Activated naive CD4-positive, alpha-beta T cell (primary cell): Measurements from ENCODE around the gene SLC2A13.
"Not testable (repeated sequence)": the region's sequence is repeated elsewhere in the genome, so short reads cannot be mapped to it uniquely, and the experiment has no call there.

Experiments
- DNase-seq, 4 experiments: peaks; one replicate each; lab custom pipeline; 2025; lab: John Stamatoyannopoulos, UW

Gene SLC2A13

GRCh38 chr12:40104461-40105264, 1.2 kb downstream of the SLC2A13 start:
- DNase-seq, result no peak

DNA sequence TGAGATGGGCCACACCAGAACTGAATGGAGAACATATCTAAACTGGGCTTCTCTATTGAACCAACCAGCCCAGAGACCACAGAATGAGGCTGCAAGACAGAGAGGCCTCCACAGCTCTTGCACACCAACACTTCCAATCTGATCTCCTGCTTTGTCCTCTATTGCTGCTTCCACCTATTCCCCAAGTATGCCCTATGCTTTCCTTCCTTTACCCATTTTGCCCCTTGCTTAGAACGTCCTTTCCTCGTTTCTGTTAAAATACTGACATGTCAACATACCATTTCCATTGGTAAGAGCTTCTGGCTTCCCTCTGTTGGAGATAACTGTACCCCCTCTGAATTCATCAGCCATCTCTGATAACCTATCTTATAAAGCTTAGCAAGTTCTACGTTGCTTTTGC, 2.8 kb downstream of the SLC2A13 start:
- DNase-seq, result no peak

DNA sequence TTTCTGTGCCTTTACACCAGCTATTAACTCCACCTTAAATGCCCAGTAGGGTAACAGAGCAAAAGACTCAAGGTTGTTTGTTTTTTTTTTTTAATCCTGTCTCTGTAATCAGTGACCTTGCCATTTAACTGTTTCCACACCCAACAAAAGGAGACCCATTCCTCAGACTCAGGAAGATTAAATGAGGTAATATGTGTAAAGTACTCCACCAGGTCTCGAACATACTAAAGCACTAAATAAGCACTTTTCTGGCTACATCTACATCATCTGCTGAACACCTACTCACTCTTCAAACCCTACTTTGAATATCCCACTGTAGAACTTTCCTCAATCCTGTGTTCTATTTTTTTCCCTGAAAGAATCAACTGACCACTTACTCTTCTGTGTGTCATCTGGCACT, 4.1 kb downstream of the SLC2A13 start:
- no peak for DNase-seq

GRCh38 chr12:40099423-40099853, 6.4 kb downstream of the SLC2A13 start:
- no peak for DNase-seq

DNA sequence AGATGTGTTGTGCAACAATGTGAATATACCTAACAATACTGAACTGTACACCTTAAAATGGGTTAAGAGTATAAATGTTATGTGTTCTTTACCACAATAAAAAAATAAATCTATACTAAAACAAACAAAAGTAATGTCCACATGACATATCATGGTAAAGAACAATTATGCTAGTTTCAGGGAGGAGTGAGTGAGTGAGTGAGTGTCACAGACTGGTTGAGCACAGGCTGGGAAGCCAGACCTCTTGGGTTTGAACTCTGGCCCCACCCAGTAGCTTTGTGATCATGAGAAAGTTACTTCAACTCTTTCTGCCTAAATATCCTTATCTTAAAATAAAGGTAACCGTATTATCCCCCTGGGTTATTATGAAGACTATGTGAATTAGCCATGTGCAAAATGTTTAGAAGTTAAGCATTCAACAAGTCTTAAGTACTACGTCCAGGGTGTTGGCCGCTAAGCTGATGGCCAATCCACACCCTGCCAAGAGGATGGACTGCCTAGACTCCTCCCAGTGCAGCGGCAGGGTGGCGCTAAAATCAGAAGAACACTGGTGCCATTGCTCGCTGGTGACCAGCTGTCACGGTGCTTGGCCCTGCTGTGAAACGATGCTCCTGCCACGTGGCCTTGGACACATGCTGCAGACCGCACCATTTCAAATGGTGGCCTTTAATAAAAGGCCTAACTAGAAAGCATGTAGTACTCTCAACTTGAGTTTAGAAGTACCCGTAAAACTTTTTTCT, 7.3 kb downstream of the SLC2A13 start:
- no peak for DNase-seq

DNA sequence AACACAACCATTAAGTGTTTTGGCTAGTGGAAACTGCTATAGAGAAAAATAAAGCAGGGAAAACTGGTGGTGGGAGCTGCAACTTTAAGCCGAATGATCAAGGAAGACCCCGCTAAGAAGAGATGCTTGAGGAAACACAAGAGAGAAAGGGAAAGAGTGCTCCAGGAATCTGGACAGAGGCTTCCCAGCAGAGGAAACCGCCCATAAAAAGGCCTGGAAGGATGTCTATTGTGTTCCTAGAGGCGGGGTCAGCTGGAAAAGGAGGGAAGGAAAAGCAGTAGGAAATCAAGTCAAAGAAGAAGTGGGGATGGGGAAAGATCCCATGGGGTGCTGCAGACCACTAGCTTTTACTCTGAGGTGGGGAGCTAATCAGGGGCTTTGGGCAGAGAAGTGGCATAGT, 12.4 kb downstream of the SLC2A13 start:
- no peak for DNase-seq

DNA sequence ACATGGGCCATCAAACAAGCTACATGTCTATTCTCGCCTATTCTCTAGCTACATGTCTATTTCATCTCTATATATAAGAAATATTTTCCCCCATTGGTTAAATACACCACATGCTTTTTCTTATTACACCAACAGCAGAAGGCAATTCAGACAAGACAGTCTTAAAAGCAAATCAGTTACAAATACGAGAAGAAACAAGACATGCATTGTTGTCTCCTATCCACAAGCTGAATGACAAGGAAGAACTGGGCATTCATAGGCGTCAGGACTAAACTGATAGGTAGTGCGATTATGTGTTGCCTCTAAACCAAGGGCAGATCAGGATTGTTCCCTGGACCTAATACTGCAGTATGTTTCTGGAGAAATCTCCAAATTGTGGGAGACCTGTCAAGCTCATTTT, 19.4 kb downstream of the SLC2A13 start:
- DNase-seq, result no peak

DNA sequence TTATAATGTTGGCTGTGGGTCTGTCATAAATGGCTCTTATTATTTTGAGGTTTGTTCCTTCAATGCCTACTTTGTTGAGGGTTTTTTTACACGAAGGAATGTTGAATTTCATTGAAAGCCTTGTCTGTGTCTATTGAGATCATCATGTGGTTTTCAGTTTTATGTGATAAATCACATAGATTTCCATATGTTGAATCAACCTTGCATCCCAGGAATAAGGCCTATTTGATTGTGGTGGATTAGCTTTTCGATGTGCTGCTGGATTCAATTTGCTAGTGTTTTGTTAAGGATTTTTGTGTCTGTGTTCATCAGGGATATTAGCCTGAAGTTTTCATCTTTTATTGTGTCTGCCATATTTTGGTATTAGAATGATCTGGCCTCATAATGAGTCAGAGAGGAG, 27.6 kb downstream of the SLC2A13 start:
- no peak for DNase-seq

- no peak for DNase-seq
Measured at GRCh38 chr12:40075458-40075857, 30.4 kb downstream of the SLC2A13 start.

GRCh38 chr12:40068416-40068815, 37.5 kb downstream of the SLC2A13 start:
- no peak for DNase-seq

DNA sequence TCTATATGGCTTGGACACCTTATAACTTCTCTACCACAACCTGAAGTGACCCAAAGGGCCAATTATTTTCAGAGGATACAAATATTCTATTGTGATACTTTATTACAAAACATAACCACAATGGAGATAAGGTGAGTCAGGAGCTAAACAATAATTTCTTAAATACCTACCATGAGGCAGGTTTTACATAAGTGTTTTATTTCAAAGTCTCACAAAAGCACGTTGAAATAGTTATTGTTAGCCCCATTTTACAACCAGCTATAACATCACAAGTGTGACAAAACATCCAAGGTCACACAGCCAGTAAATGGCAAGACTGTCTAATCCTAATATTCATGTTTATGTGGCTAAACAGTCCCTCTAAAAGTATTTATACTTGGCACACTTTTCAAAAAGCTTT, 40.2 kb downstream of the SLC2A13 start:
- DNase-seq, result no peak

- no peak for DNase-seq
Measured at GRCh38 chr12:40063414-40063813, 42.5 kb downstream of the SLC2A13 start.

- no peak for DNase-seq
Measured at GRCh38 chr12:40058721-40059190, 47.1 kb downstream of the SLC2A13 start.

GRCh38 chr12:40056373-40056772, 49.5 kb downstream of the SLC2A13 start:
- DNase-seq, result no peak

DNA sequence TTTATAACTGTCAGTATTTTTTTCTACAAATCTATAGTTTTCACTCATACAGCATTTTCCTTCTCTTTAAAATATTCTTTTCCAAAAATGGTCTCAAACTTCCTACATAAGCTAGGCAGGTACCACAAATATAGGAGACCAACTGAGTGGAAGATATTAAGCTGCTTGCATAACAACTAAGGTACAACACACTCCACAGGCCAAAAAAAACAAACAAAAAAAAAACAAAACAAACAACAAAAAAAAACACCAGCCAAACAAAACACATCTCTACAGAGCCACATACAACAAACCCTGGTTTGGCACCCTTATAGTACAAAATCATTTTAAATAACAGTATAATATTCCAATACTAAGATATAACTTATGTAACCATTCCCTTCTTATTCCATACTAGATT, 50.1 kb downstream of the SLC2A13 start:
- DNase-seq, result no peak

GRCh38 chr12:40055228-40055579, 50.7 kb downstream of the SLC2A13 start:
- no peak for DNase-seq

DNA sequence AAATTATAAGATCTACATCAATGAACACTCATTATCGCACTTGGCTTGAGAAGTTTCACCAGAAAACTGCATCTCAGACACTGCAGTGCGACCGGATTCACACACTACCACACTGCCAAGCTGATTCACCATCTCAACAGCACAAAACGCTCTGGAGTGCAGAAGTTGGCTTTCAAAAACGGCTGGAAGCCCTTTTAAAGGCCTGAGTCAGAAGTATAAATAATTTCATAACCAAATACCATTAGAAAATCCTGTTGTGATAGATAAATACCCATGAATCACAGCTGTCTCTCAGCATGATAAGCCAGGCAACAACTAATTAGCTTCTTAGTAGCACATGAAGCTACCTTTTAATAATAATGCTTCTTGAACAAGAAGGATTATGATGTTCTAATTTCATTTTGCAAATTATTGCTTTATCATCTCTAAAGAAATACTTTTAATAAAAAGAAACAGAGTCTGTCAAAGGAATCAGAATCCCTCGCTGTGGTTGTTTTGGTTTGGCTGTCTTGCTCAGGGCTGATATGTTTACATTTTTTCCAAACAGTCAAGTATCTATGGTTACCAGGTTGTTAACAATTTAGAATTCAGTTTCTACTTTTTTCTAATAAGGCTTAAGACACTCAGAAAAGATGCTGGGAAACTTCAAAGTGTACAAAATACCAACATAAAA, 51.2 kb downstream of the SLC2A13 start:
- no peak for DNase-seq

DNA sequence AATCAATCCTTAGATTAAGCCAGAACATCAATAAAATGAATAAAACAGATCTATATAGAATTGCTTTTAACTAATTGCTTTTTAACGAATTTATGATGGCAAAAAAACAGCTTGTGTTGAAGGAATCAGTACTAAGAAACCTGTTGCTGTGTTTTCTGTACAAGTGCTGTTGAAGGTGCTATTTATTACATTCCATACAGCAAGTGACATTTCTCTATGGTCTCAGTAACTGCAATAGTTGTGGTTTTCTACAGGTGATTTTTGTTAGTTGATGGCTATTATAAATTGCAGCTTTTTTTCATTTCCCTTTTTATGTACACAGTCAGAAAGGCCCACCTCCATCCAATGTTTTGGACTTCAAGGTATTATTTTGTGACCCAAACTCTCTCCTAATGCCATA, 56.6 kb downstream of the SLC2A13 start:
- DNase-seq, result no peak

- not testable (repeated sequence) for DNase-seq
Measured at GRCh38 chr12:40047002-40047401, 58.9 kb downstream of the SLC2A13 start.

DNA sequence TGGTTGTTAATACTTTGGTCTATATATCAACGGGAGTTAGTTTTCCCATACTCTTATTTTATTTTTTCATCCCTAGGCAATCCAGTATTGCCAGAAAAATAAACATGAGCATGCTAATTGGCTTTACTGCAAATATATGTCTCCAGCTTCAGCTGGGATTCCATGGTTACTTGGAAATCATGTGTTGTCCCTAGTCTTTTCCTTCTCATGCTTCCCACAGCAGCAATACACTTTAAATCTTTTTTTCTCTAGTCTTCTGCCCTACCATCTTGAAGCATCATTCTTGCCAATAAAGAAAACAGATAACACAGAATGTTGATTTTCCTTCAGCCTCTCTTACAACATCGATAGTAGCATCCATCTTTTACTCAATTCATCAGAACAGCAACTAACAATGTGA, 60.2 kb downstream of the SLC2A13 start:
- DNase-seq, result no peak

DNA sequence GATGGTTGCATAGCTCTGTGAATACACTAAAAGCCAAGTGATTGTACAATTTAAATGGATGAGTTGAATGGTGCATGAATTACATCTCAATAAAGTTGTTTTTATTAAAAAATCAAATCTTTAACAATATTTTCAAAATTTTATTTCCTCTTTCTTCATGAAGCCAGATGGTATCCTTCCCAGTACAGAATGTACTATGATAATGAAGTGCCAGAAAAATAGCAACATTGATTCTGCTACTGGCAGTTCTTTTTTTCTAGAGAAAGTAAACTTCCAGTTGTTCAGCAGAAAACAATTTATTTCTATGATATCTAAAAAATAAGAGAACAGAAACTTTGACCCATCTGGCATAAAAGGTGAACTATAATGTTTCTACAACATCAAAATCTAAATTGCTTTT, 61.5 kb downstream of the SLC2A13 start:
- no peak for DNase-seq

- DNase-seq, result no peak
Measured at GRCh38 chr12:40039598-40039997, 66.3 kb downstream of the SLC2A13 start.

DNA sequence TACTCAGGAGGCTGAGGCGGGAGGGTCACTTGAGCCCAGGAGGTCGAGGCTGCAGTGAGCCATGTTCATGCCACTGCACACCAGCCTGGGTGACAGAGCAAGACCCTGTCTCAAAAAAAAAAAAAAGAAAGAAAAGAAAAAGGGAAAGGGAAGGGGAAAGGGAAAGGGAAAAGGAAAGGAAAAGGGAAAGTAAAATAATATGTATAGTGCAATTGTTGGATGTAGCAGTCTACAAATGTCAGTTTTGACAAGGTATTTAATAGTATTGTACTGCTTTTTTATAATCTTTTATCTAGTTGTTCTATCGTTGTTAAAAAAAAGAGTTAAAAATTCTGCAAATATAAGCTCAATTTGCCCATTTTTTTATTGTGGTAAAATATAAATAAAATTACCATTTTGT, 67.3 kb downstream of the SLC2A13 start:
- no peak for DNase-seq
